H9 (cell line): Measurements from ENCODE around the gene FANCE. TPM values are rescaled to one million over a fixed set of nuclear protein-coding genes. Genes with fewer than 3 reads are reported as not detected.

Experiments used
- DNase-seq: peaks from one replicate; pipeline ENCODE4 v3.0.0-alpha.2; 2017
- H2AFZ ChIP-seq: one replicate; pipeline ENCODE4 v1.6.1; 2013; ENCODE audit warnings: mild to moderate bottlenecking, low read length, control low read depth, moderate library complexity
- H2AK5ac ChIP-seq: 2 replicates; pipeline ENCODE4 v1.6.1; 2013; ENCODE audit warnings: low read length, control low read depth, mixed read lengths; ENCODE audit not compliant: insufficient read length
- H2BK120ac ChIP-seq: one replicate; pipeline ENCODE4 v1.6.1; 2013; ENCODE audit warnings: low read depth, mild to moderate bottlenecking, low read length, control low read depth, inconsistent platforms; ENCODE audit not compliant: poor library complexity, severe bottlenecking
- H2BK12ac ChIP-seq: 2 replicates; pipeline ENCODE4 v1.6.1; 2013; ENCODE audit warnings: low read length, control low read depth, mixed read lengths, low read depth; ENCODE audit not compliant: insufficient read length
- H2BK15ac ChIP-seq: 2 replicates; pipeline ENCODE4 v1.6.1; 2013; ENCODE audit warnings: low read depth, low read length, control low read depth
- H2BK20ac ChIP-seq: one replicate; pipeline ENCODE4 v1.6.1; 2013; ENCODE audit warnings: low read depth, mild to moderate bottlenecking, low read length, control low read depth, inconsistent platforms; ENCODE audit not compliant: poor library complexity, severe bottlenecking
- H2BK5ac ChIP-seq: 2 replicates; pipeline ENCODE4 v1.6.1; 2013; ENCODE audit warnings: low read length, control low read depth, mixed read lengths; ENCODE audit not compliant: insufficient read length
- H3K14ac ChIP-seq: 2 replicates; pipeline ENCODE4 v1.6.1; 2013; ENCODE audit warnings: low read length, control low read depth; ENCODE audit not compliant: insufficient read depth
- H3K18ac ChIP-seq: 2 replicates; pipeline ENCODE4 v1.6.1; 2013; ENCODE audit warnings: low read depth, mild to moderate bottlenecking, mixed read lengths, low read length, control low read depth; ENCODE audit not compliant: insufficient read length
- H3K23ac ChIP-seq: 2 replicates; pipeline ENCODE4 v1.6.1; 2013; ENCODE audit warnings: low read length, control low read depth, mixed read lengths, low read depth; ENCODE audit not compliant: insufficient read length
- H3K23me2 ChIP-seq: 2 replicates; pipeline ENCODE4 v1.6.1; 2013; ENCODE audit warnings: low read depth, mild to moderate bottlenecking, mixed read lengths, low read length, control low read depth; ENCODE audit not compliant: insufficient read length, poor library complexity, severe bottlenecking
- H3K27ac ChIP-seq: 2 replicates; pipeline ENCODE4 v1.5.1; 2013; ENCODE audit warnings: low read length, control low read depth, mixed read lengths, low read depth; ENCODE audit not compliant: insufficient read length
- H3K27me3 ChIP-seq: 2 replicates; pipeline ENCODE4 v1.6.1; 2013; ENCODE audit warnings: low read length, control low read depth, inconsistent platforms; ENCODE audit not compliant: insufficient read depth
- H3K4ac ChIP-seq: 2 replicates; pipeline ENCODE4 v1.6.1; 2013; ENCODE audit warnings: low read depth, mild to moderate bottlenecking, control low read depth, inconsistent platforms, low read length, moderate library complexity
- H3K4me1 ChIP-seq: 2 replicates; pipeline ENCODE4 v1.6.1; 2013; ENCODE audit warnings: low read length, control low read depth, inconsistent platforms; ENCODE audit not compliant: insufficient read depth
- H3K4me2 ChIP-seq: 2 replicates; pipeline ENCODE4 v1.6.1; 2013; ENCODE audit warnings: low read length, control low read depth, mixed read lengths; ENCODE audit not compliant: insufficient read length, insufficient read depth
- H3K56ac ChIP-seq: 2 replicates; pipeline ENCODE4 v1.6.1; 2013; ENCODE audit warnings: low read depth, mild to moderate bottlenecking, mixed read lengths, low read length, control low read depth; ENCODE audit not compliant: insufficient read length
- H3K79me1 ChIP-seq: 2 replicates; pipeline ENCODE4 v1.6.1; 2013; ENCODE audit warnings: low read depth, mild to moderate bottlenecking, moderate library complexity, low read length, control low read depth, inconsistent platforms; ENCODE audit not compliant: insufficient read depth, poor library complexity, severe bottlenecking
- H3K79me2 ChIP-seq: 2 replicates; pipeline ENCODE4 v1.6.1; 2013; ENCODE audit warnings: low read length, control low read depth, inconsistent platforms; ENCODE audit not compliant: insufficient read depth
- H3K9ac ChIP-seq: 2 replicates; pipeline ENCODE4 v1.6.1; 2013; ENCODE audit warnings: low read length, control low read depth, mixed read lengths; ENCODE audit not compliant: insufficient read length; ENCODE audit errors: extremely low read depth
- H3K9me3 ChIP-seq: one replicate; pipeline ENCODE4 v1.6.1; 2013; ENCODE audit warnings: low read depth, low read length, inconsistent platforms; ENCODE audit not compliant: control insufficient read depth
- H3T11ph ChIP-seq: one replicate; pipeline ENCODE4 v1.6.1; 2013; ENCODE audit warnings: mild to moderate bottlenecking, low read length, control low read depth, inconsistent platforms
- H4K20me1 ChIP-seq: one replicate; pipeline ENCODE4 v1.6.1; 2013; ENCODE audit not compliant: control insufficient read depth, insufficient read length, insufficient read depth
- H4K5ac ChIP-seq: 2 replicates; pipeline ENCODE4 v1.6.1; 2013; ENCODE audit warnings: low read depth, mild to moderate bottlenecking, mixed read lengths, low read length, control low read depth; ENCODE audit not compliant: insufficient read length
- H4K8ac ChIP-seq: replicated peaks from 2 replicates; pipeline ENCODE4 v1.6.1; 2013; ENCODE audit warnings: low read length, control low read depth, mixed read lengths, low read depth; ENCODE audit not compliant: insufficient read length
- H4K91ac ChIP-seq: 2 replicates; pipeline ENCODE4 v1.6.1; 2013; ENCODE audit warnings: low read depth, mild to moderate bottlenecking, moderate library complexity, mixed read lengths, low read length, control low read depth; ENCODE audit not compliant: insufficient read length
- H3K27ac Mint-ChIP-seq, 3 experiments: 2 replicates in 2 of 3; 3 replicates in 1 of 3; pipeline ENCODE4 v1.8.0; 2020 to 2021; ENCODE audit warnings: mixed read lengths in 3 of 3, mild to moderate bottlenecking in 1 of 3, moderate library complexity in 1 of 3
- H3K27me3 Mint-ChIP-seq: 2 replicates; pipeline ENCODE4 v1.8.0; 2021; ENCODE audit warnings: low read depth, mild to moderate bottlenecking, moderate library complexity, mixed read lengths
- H3K36me3 Mint-ChIP-seq, 3 experiments: 2 replicates in 2 of 3; 3 replicates in 1 of 3; pipeline ENCODE4 v1.8.0; 2020 to 2021; ENCODE audit warnings: low read depth in 3 of 3, mixed read lengths in 3 of 3; ENCODE audit not compliant: insufficient read depth in 1 of 3
- H3K4me1 Mint-ChIP-seq, 2 experiments: 2 replicates each; pipeline ENCODE4 v1.8.0; 2020; ENCODE audit warnings: mixed read lengths in 2 of 2
- H3K4me3 Mint-ChIP-seq, 2 experiments: 2 replicates in 1 of 2; 3 replicates in 1 of 2; pipeline ENCODE4 v1.8.0; 2020 to 2021; ENCODE audit warnings: mild to moderate bottlenecking in 2 of 2, mixed read lengths in 2 of 2, moderate library complexity in 1 of 2
- H3K9me3 Mint-ChIP-seq, 2 experiments: 2 replicates in 1 of 2; 3 replicates in 1 of 2; pipeline ENCODE4 v1.8.0; 2020; ENCODE audit warnings: mild to moderate bottlenecking in 2 of 2, mixed read lengths in 2 of 2, moderate library complexity in 1 of 2
- total RNA-seq: library from RNA; stranded (reverse); gene quantifications from 2 replicates; pipeline ENCODE4 v1.2.1, GENCODE V29; 2021
- TF ChIP-seq, protein P1 (sequence below): fragments of 200-600 bp; sonication (generic); conservative IDR thresholded peaks from 3 replicates; pipeline ENCODE4 v1.8.0; 2021; ENCODE audit warnings: antibody characterized with exemption, mild to moderate bottlenecking

Gene FANCE
- total RNA-seq, 1 experiment from 2014 or later = 8.4 TPM

GRCh38 chr6:35473850-35474130, 21.7 kb downstream of the FANCE start:
- no peaks in the 10 kb centered on the region for H4K20me1 ChIP-seq

More at GRCh38 chr6:35473850-35474130, 21.7 kb downstream of the FANCE start:
- Histone ChIP-seq H2AK5ac (no peak overlapping the region), H2BK15ac (no peak overlapping the region), H2BK5ac (no peak overlapping the region), H3K79me1 (peaks cover 3% of the 10 kb centered on the region), H3K27me3 (no peaks in the 10 kb centered on the region), H3K9me3 (no peaks in the 10 kb centered on the region), H2BK20ac (no peak overlapping the region), H4K91ac (no peak overlapping the region), H3K23me2 (peaks cover 11% of the 10 kb centered on the region), H3T11ph (no peak overlapping the region), H4K5ac (no peak overlapping the region), H3K56ac (no peak overlapping the region), H3K14ac (no peak overlapping the region), H3K23ac (no peak overlapping the region), H2BK120ac (no peak overlapping the region), H3K18ac (no peak overlapping the region), H4K8ac (no peak overlapping the region), H3K4ac (no peak overlapping the region), H3K9ac (no peak overlapping the region), H2AFZ (no peak overlapping the region), H3K27ac (no peak overlapping the region), H3K4me1 (0 out of 2 replicates have a peak, but pooled peaks cover 3% of the 10 kb centered on the region), H3K79me2 (peaks cover 13% of the 10 kb centered on the region; the same call in 1 of the 2 replicates), H3K4me2 (no peak overlapping the region), H2BK12ac (no peak overlapping the region)
- DNase-seq = peak; percentile 52
- Mint-ChIP-seq H3K4me3 (peak overlapping the region in 1 of 2 experiments; percentile 31; a peak in 2 of 5 replicates), H3K9me3 (peaks cover 6 to 7% of the 10 kb centered on the region in 2 experiments; a peak in 4 of 5 replicates), H3K27me3 (peaks cover 1% of the 10 kb centered on the region; the same call in 1 of the 2 replicates), H3K4me1 (peaks cover 23 to 44% of the 10 kb centered on the region in 2 experiments), H3K27ac (peak overlapping the region in 1 of 3 experiments; percentile 89; a peak in 3 of 7 replicates), H3K36me3 (peaks cover 42 to 82% (median 79%) of the 10 kb centered on the region in 3 experiments)
- TF ChIP-seq, protein P1, sequence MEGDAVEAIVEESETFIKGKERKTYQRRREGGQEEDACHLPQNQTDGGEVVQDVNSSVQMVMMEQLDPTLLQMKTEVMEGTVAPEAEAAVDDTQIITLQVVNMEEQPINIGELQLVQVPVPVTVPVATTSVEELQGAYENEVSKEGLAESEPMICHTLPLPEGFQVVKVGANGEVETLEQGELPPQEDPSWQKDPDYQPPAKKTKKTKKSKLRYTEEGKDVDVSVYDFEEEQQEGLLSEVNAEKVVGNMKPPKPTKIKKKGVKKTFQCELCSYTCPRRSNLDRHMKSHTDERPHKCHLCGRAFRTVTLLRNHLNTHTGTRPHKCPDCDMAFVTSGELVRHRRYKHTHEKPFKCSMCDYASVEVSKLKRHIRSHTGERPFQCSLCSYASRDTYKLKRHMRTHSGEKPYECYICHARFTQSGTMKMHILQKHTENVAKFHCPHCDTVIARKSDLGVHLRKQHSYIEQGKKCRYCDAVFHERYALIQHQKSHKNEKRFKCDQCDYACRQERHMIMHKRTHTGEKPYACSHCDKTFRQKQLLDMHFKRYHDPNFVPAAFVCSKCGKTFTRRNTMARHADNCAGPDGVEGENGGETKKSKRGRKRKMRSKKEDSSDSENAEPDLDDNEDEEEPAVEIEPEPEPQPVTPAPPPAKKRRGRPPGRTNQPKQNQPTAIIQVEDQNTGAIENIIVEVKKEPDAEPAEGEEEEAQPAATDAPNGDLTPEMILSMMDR = no peak
